SW 1271 (cell line): ENCODE measurements around the gene RPL27A.
A peak's percentile ranks its signal among the peaks of the same experiment; 100 is the strongest.

ENCODE experiments used
- DNase-seq, 2 experiments: peaks; one replicate each; lab custom pipeline; 2025; lab: John Stamatoyannopoulos, UW

Gene RPL27A

DNA sequence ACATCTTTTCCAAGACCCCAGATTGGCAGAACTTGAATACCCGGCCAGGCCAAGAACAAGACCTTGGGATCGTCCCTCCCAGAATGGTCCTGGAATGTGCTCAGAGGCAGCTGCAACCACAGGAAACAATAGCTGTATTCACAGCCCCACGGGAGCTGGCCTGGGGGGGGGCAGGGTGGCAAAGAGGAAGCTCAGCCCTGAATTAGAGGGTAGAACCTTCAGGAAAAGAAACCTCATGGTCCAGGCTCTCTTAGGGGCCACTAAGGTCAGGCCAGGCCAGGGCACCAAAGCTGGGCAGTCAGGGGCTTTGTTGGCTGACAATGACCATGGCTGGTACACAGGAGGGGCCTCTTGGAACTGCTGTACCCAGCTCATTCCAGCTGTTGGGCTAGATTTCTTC, 17.3 kb downstream of the RPL27A start:
- peak in 1 of 2 experiments; percentile 20 for DNase-seq

GRCh38 chr11:8701891-8702597, 19.5 kb downstream of the RPL27A start:
- no peak for DNase-seq

- no peak for DNase-seq
These were observed 20.0 kb downstream of the RPL27A start for GRCh38 chr11:8702598-8702915.

- no peak for DNase-seq
These were observed 21.5 kb downstream of the RPL27A start for GRCh38 chr11:8704136-8704535.

DNA sequence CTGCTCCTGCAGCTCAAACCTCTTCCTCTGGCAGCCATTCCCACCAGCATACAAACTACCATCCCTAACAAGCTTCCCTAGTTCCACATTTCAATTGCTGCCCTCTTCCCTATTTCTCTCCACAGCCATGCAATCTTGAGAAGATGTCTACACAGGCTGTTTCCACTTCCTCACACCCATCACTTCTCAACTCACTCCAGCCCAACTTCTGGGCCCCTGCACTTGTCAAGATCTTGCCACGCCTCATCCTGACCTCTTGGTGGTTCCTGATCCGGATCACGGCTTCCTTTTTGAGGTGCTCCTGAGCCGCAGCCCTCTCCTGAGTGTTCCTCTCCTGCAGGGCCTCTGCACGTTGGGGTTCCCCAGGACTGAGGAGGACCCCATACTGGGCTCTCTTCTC, 22.6 kb downstream of the RPL27A start:
- DNase-seq, result no peak

- DNase-seq, result no peak
These were observed 24.3 kb downstream of the RPL27A start for GRCh38 chr11:8706673-8707432.

DNA sequence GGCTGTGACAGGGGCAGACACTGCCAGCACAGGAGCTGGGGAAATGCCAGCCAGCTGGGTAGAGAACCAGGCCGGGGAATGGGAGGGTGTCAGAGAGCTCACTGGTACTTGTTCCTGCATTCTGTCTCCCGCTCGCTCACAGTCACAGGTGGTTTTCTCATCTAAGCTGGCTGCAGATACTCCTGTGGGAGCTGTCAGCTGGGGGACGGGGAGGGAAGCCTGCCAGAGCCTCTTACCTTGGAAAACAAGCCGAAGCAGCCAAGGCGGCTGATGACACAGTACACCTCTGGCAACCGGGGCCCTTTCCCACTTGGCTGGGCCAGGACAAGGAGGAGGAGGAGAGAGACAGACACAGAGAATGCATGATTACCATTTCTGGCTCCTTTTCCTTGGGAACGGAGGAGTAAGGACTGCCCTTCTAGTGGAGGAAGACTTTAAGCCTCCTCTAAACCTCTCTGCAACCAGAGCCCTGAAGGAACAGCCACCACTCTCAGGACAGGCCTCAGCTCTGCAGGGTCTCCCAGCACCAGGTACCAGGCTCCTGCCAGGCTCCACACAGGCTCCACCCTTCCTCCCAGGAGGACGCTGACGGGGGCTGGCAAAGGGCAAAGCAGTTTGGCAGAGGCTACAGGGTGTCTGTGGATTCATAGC, 25.1 kb downstream of the RPL27A start:
- DNase-seq, result no peak

- DNase-seq, result no peak
These were observed 26.5 kb downstream of the RPL27A start for GRCh38 chr11:8709002-8709672.

GRCh38 chr11:8709777-8710176, 27.2 kb downstream of the RPL27A start:
- no peak for DNase-seq

DNA sequence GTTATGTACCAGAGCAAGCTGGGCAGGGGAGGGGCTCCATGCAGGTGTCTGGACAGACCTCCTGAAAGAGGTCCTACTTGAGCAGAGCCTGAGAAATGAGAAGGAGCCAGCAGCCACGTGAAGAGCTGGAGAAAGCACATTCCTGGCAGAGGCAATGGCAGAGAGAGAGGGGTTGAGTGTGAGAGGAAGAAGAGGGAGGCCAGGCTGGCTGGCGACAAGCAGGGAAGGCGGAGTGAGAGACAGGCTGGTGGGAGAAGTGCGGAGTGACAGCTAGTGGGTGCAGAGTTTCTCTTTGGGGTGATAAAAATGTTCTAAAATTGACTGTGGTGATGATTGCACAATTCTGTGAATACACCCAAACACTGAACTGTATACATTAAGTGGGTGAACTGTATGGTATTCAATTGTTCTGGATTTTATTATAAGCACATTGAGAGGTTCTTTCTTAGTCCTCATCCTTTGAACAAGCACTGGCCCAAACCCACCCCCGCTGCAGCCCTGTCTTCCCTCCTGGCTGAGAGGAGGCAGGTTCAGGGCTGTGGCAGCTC, 29.4 kb downstream of the RPL27A start:
- DNase-seq, result no peak

GRCh38 chr11:8712506-8712905, 29.9 kb downstream of the RPL27A start:
- no peak for DNase-seq

- DNase-seq, result no peak
These were observed 31.3 kb downstream of the RPL27A start for GRCh38 chr11:8713760-8714454.

GRCh38 chr11:8714622-8715225, 32.1 kb downstream of the RPL27A start:
- no peak for DNase-seq

DNA sequence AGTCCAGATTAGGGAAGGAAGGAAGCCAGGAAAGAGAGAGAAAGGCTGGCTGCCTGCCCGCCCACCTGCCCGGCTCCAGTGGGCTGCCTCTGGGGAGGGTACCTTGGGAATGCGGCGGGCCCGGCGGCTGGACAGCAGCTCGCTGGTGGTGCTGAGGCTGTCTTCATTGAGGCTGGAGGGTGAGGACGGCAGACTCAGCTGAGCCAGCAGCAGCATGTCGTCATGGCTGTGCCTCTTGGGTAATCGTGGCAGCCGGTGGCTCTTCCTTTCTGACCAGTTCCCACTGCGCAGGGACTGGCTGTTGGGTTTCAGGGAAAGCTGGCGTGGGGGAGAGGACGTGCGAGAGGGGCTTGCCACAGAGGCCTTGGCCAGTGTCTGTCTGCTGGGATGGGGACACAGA, 32.9 kb downstream of the RPL27A start:
- DNase-seq, result no peak

DNA sequence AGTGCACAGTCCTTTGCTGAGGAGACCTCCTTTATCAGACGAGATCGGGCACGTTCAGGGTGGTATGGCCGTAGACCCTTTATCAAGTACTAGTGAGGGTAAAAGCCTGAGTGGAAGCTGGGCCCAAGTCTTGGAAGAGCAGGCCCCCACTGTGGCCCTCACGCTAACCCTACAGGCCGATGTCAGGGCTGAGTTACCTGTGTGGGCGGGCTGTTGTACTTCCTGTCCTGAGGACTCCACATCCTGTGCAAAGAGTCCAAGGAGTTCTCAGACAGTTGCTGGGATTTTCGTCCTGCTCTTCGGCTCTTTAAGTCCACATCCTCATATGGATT, 34.9 kb downstream of the RPL27A start:
- no peak for DNase-seq

DNA sequence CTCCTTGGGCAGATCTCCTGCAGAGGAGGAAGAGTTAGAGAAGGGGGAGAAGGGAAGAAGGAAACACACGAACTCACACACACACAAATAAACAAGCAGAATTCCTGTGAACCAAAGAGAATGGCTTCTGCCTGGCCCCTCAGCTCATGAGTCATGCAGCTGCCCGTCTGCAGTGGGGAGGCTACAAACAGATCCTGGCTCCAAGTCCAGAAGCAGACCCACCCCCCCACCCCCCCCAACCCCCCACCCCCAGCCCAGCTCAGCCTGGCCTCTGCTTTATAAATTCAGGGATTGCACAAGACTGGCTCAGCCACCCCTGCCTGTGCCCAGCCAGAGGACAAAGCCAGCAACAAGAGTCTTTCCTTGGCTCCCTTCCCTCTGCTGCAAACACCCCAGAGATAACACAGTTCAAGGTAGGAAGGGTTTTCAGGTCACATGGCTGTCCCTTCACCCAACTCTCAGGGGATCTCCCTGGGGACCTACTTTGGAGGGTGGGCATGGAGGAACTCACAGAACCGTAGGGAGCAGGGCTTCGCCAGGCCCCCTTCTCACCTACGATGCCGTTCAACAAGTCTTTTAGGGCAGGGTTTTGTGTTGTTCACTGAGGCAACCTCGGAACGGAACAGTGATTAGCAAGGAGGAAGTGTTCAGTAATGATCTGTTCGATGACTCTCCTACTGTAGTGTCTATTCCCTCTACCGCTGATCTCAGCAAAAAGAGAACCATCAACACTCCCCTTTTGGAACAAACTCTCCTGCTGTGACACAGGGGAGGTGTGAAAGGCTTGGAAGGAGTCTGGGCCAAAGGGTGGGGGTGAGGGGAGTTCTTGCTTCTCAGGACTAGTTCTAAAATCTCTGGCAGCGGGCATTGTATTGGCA, 35.5 kb downstream of the RPL27A start:
- no peak for DNase-seq

GRCh38 chr11:8719211-8719649, 36.6 kb downstream of the RPL27A start:
- peak; percentile 59 to 79 for DNase-seq

DNA sequence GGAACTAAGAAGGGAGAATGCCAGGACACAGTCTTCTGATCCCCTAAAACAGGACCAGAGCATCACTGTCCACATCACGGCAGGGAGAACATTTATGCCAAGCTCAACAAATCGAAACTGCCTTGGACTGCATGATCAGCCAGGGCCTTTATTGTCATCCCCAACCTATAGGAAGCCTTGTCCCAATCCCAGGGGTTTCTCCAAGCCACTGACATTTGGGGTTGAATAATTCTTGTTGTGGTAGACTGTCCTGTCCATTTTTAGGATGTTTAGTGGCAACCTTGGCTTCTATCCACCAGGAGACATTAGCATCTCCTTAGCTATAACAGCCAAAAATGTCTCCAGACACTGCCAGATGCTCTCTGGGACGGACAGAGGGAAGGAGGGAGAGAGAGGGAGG, 37.1 kb downstream of the RPL27A start:
- no peak for DNase-seq

- no peak for DNase-seq
These were observed 37.8 kb downstream of the RPL27A start for GRCh38 chr11:8720352-8720751.

DNA sequence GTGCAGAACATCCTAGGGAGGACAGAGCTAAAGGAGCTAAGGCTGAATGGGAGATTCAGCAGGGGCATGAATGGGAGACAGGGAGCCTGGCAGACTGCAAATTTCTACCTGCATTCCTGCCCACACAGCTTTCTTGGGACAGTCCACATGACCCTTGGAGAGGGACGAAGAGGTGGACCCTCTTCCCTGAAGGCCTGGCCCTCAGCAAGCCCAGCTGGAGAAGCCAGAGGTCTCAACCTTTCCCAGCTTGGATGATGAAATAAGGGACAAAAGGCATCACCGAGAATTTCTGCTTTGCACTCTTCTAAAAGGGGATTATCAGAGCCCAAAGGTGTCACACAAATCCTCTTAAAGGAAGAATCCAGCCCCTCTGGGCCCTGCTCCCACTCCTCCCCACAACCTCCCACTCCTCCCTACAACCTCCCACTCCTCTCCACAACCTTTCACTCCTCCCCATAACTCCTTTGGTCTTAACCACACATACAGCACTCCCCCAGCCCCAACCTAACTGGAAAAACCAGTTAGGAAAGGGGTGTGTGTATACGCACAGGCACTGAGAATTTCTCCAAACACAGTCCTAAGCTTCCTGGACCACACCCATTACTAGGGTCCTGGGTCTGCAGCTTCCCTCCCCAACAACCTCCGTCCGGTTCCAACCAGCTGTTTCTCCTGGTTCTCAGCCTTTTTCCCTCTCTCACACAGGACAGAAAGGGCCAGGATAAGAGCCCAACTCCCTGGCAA, 38.4 kb downstream of the RPL27A start:
- no peak for DNase-seq
